GM19372 (cell line): Measurements from ENCODE around the gene LTBP1.

ENCODE experiments used
- ATAC-seq: cut with Tn5 transposase; IDR thresholded peaks from one replicate; pipeline ENCODE4 v1.9.1; 2021; ENCODE audit warnings: mild to moderate bottlenecking, low read depth, moderate library complexity; ENCODE audit not compliant: unreplicated experiment

The LTBP1 gene

GRCh38 chr2:33278245-33278943, 331.6 kb downstream of the LTBP1 start:
- ATAC-seq = no peak

- no peak for ATAC-seq
Observed at GRCh38 chr2:33284287-33284686, 337.5 kb downstream of the LTBP1 start.

- no peak for ATAC-seq
Observed at GRCh38 chr2:33287507-33288005, 340.8 kb downstream of the LTBP1 start.

GRCh38 chr2:33288011-33288410, 341.3 kb downstream of the LTBP1 start:
- ATAC-seq = no peak

GRCh38 chr2:33289961-33290360, 343.2 kb downstream of the LTBP1 start:
- ATAC-seq = no peak

- no peak for ATAC-seq
Observed at GRCh38 chr2:33291278-33292013, 344.7 kb downstream of the LTBP1 start.

- no peak for ATAC-seq
Observed at GRCh38 chr2:33292063-33292462, 345.3 kb downstream of the LTBP1 start.

GRCh38 chr2:33292981-33293595, 346.3 kb downstream of the LTBP1 start:
- no peak for ATAC-seq

- ATAC-seq = no peak
Observed at GRCh38 chr2:33298233-33298632, 351.5 kb downstream of the LTBP1 start.

- ATAC-seq = no peak
Observed at GRCh38 chr2:33301355-33301754, 354.6 kb downstream of the LTBP1 start.

- ATAC-seq = no peak
Observed at GRCh38 chr2:33302348-33302747, 355.6 kb downstream of the LTBP1 start.

- ATAC-seq = no peak
Observed at GRCh38 chr2:33304032-33304864, 357.5 kb downstream of the LTBP1 start.

- ATAC-seq = no peak
Observed at GRCh38 chr2:33307659-33308270, 361.0 kb downstream of the LTBP1 start.

GRCh38 chr2:33312355-33312754, 365.6 kb downstream of the LTBP1 start:
- no peak for ATAC-seq

GRCh38 chr2:33313039-33313438, 366.3 kb downstream of the LTBP1 start:
- no peak for ATAC-seq

GRCh38 chr2:33314541-33314940, 367.8 kb downstream of the LTBP1 start:
- no peak for ATAC-seq

- no peak for ATAC-seq
Observed at GRCh38 chr2:33316328-33316727, 369.6 kb downstream of the LTBP1 start.

- no peak for ATAC-seq
Observed at GRCh38 chr2:33317369-33318007, 370.7 kb downstream of the LTBP1 start.

GRCh38 chr2:33318456-33318855, 371.7 kb downstream of the LTBP1 start:
- no peak for ATAC-seq

GRCh38 chr2:33320573-33320972, 373.8 kb downstream of the LTBP1 start:
- ATAC-seq = no peak
